Central memory CD8-positive, alpha-beta T cell (primary cell): ENCODE results near the gene ADRM1.

ENCODE experiments used
- ATAC-seq: fragments of 150-1000 bp; cut with Tn5 transposase; replicated peaks from 2 replicates; pipeline ENCODE4 v1.10.0; 2022; ENCODE audit warnings: mild to moderate bottlenecking, moderate FRiP score, moderate number of reproducible peaks; ENCODE audit not compliant: poor library complexity, severe bottlenecking; ENCODE audit errors: extremely low read depth
- DNase-seq, 2 donors: peaks; one replicate each; pipeline ENCODE4 v3.0.0; 2021; ENCODE audit warnings: low spot score in 2 of 2
- H3K27ac Mint-ChIP-seq: one replicate; pipeline ENCODE4 v1.8.0; 2022; ENCODE audit warnings: low read depth, mild to moderate bottlenecking, moderate library complexity, mixed read lengths
- H3K27me3 Mint-ChIP-seq: one replicate; pipeline ENCODE4 v1.8.0; 2022; ENCODE audit warnings: mixed read lengths
- H3K36me3 Mint-ChIP-seq: one replicate; pipeline ENCODE4 v1.8.0; 2022; ENCODE audit warnings: mild to moderate bottlenecking, moderate library complexity, mixed read lengths; ENCODE audit not compliant: insufficient read depth
- H3K4me1 Mint-ChIP-seq: one replicate; pipeline ENCODE4 v1.8.0; 2022; ENCODE audit warnings: mixed read lengths
- H3K4me3 Mint-ChIP-seq: one replicate; pipeline ENCODE4 v1.8.0; 2022; ENCODE audit warnings: mild to moderate bottlenecking, moderate library complexity, mixed read lengths
- H3K9me3 Mint-ChIP-seq: one replicate; pipeline ENCODE4 v1.8.0; 2022; ENCODE audit warnings: mixed read lengths

The ADRM1 gene

DNA sequence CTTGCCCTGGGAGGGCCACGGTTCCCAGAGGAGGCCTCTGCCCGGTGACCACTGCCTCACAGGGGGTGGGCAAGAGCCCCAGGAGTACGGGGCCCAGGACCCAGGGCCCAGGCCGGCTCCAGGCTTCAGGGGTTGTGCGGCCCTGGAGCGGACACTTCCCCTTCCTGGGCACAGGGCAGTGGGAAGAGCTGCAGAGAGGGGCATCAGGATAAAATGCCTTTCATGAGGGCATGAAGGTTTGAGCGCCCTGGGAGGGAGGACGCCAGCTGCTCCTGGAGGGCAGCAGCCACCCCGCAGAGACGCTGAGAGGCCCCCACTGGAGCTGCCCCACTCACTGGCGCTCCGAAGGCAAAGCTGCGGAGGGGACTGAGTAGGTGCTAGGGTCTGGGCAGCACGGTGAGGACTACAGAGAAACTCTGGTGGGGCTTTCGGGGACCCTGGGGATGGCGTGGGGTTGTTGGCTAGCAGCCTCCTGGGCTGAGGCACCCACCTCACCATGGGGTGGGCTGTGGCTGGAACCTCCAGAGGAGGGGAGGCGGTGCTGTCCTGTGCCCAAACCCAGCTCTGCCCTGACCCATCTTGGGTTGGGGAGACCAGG lies 53.9 kb downstream of the ADRM1 start:
- no peaks in the 10 kb centered on the region for H3K4me1 Mint-ChIP-seq
- no peak overlapping the region for H3K27ac Mint-ChIP-seq
- DNase-seq (no peak), ATAC-seq (no peak)
- H3K9me3 Mint-ChIP-seq = no peaks in the 10 kb centered on the region
- H3K36me3 Mint-ChIP-seq = no peaks in the 10 kb centered on the region
- no peak overlapping the region for H3K4me3 Mint-ChIP-seq
- H3K27me3 Mint-ChIP-seq = no peaks in the 10 kb centered on the region

DNA sequence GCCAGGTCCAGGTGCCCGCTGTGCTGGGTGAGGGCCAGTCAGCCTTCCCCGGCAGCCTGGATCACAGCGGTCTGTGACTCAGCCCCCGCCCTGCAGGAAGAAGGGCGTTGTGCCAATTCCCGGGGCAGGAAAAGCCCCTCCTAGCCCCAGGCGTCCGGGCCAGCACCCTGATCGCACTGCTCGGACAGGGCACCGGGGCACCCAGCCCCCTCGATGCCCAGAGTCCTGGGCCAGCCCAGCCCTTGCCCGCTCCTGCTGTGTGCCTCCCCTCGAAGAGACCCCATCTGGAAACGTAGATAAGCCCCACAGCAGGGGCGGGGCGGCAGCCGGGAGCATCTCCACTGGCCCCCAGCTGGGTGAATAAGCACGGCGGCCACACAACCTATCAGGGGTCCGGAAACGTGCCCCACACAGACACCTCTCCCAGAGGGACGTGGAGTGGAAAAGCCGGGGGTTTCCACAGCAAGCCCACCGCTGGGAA lies 54.4 kb downstream of the ADRM1 start:
- no peak for ATAC-seq
- Mint-ChIP-seq H3K9me3 (no peaks in the 10 kb centered on the region), H3K27me3 (no peaks in the 10 kb centered on the region), H3K4me3 (no peak overlapping the region), H3K27ac (no peak overlapping the region), H3K36me3 (no peaks in the 10 kb centered on the region), H3K4me1 (no peaks in the 10 kb centered on the region)
- no peak for DNase-seq

DNA sequence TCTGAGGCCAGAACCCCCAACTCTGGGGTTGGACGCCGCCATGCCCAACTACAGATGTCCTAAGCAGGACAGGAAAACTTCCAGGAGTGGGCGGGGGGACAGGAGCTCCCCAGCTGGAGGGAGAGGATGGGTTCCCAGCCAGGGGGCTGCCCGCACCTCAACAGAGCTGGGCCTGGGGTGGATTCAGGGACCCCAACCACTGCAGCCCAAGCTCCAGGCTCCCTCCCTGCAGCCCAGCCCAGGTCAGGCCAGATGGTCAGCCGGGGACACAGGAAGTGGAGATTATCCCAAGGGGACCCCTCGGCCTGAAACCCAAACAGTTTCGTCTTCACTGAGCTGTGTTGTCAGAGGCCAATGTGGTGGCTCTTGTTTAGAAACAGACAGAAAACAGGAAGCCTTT lies 54.9 kb downstream of the ADRM1 start:
- DNase-seq (no peak), ATAC-seq (no peak)
- no peak overlapping the region for H3K4me3 Mint-ChIP-seq
- no peaks in the 10 kb centered on the region for H3K4me1 Mint-ChIP-seq
- H3K9me3 Mint-ChIP-seq = no peaks in the 10 kb centered on the region
- no peaks in the 10 kb centered on the region for H3K27me3 Mint-ChIP-seq
- no peak overlapping the region for H3K27ac Mint-ChIP-seq
- no peaks in the 10 kb centered on the region for H3K36me3 Mint-ChIP-seq
